Activated B cell treated with CpG ODN at 0.5 μM for 24 hours (primary cell): Measurements from ENCODE around the gene CLIC6. TPM values are rescaled to one million over a fixed set of nuclear protein-coding genes. Genes with fewer than 3 reads are reported as not detected.

Experiments used
- ATAC-seq: fragments of 200-7000 bp; cut with Tn5 transposase; one replicate; pipeline ENCODE4 v1.10.0; 2021; ENCODE audit warnings: low read depth, mild to moderate bottlenecking, moderate library complexity
- CTCF ChIA-PET: fragments of 350-600 bp; sonication (Branson Sonifier 250); formaldehyde crosslinking; loops from one replicate; lab custom pipeline; 2021; ENCODE audit warnings: antibody characterized with exemption; lab: Charles Lee
- POLR2A ChIA-PET: fragments of 350-600 bp; sonication (Branson Sonifier 250); formaldehyde crosslinking; loops from one replicate; lab custom pipeline; 2021; ENCODE audit warnings: antibody characterized with exemption; lab: Charles Lee
- DNase-seq: peaks from one replicate; pipeline ENCODE4 v3.0.0; 2022
- H3K27ac Mint-ChIP-seq: one replicate; pipeline ENCODE4 v1.8.0; 2020; ENCODE audit warnings: mixed read lengths
- H3K27me3 Mint-ChIP-seq: one replicate; pipeline ENCODE4 v1.8.0; 2021; ENCODE audit warnings: mixed read lengths
- H3K36me3 Mint-ChIP-seq: one replicate; pipeline ENCODE4 v1.8.0; 2021; ENCODE audit warnings: low read depth, mixed read lengths
- H3K4me1 Mint-ChIP-seq: one replicate; pipeline ENCODE4 v1.8.0; 2021; ENCODE audit warnings: mixed read lengths
- H3K4me3 Mint-ChIP-seq: one replicate; pipeline ENCODE4 v1.8.0; 2020; ENCODE audit warnings: mild to moderate bottlenecking, mixed read lengths
- H3K9me3 Mint-ChIP-seq: one replicate; pipeline ENCODE4 v1.8.0; 2020; ENCODE audit warnings: mixed read lengths
- intact Hi-C: fragments of 100-400 bp; cut with micrococcal nuclease; formaldehyde crosslinking; loops from one replicate; pipeline ENCODE4 v1.15.1; 2024
- total RNA-seq: library from RNA; stranded (reverse); gene quantifications from 2 replicates; pipeline ENCODE4 v1.2.3, GENCODE V29; 2022
- TF ChIP-seq, protein P1 (sequence below): fragments of 200-600 bp; IDR thresholded peaks from one replicate; pipeline ENCODE4 v1.8.0; 2022; ENCODE audit warnings: antibody characterized with exemption, mild to moderate bottlenecking

Gene CLIC6
- total RNA-seq, 1 donor from 2014 or later, result not detected

DNA sequence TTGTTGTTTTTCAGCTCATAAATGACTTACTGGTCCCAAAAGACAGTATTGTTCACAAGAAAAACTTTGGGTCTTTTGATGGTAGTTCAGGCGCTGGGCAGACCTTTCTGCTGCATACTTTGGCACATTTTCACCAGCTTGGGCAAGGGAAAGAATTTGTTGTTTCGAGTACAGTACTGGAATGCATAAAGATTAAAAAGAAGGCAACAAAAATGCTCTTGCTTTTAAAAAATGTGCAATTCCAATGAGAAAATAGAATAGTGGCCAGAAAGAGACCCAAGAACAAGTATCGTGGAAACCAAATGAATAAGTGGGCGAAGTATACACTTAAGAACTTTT lies 56.0 kb downstream of the CLIC6 start:
- Mint-ChIP-seq H3K27me3 (peaks cover 16% of the 10 kb centered on the region), H3K4me3 (no peak overlapping the region), H3K27ac (no peak overlapping the region), H3K4me1 (no peaks in the 10 kb centered on the region), H3K9me3 (no peaks in the 10 kb centered on the region), H3K36me3 (no peaks in the 10 kb centered on the region)
- ChIA-PET CTCF (no interaction called here), POLR2A (no interaction called here)
- DNase-seq, result no peak
- TF ChIP-seq, protein P1, sequence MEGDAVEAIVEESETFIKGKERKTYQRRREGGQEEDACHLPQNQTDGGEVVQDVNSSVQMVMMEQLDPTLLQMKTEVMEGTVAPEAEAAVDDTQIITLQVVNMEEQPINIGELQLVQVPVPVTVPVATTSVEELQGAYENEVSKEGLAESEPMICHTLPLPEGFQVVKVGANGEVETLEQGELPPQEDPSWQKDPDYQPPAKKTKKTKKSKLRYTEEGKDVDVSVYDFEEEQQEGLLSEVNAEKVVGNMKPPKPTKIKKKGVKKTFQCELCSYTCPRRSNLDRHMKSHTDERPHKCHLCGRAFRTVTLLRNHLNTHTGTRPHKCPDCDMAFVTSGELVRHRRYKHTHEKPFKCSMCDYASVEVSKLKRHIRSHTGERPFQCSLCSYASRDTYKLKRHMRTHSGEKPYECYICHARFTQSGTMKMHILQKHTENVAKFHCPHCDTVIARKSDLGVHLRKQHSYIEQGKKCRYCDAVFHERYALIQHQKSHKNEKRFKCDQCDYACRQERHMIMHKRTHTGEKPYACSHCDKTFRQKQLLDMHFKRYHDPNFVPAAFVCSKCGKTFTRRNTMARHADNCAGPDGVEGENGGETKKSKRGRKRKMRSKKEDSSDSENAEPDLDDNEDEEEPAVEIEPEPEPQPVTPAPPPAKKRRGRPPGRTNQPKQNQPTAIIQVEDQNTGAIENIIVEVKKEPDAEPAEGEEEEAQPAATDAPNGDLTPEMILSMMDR, result no peak
- intact Hi-C loops, result no loop called here
- no peak for ATAC-seq

DNA sequence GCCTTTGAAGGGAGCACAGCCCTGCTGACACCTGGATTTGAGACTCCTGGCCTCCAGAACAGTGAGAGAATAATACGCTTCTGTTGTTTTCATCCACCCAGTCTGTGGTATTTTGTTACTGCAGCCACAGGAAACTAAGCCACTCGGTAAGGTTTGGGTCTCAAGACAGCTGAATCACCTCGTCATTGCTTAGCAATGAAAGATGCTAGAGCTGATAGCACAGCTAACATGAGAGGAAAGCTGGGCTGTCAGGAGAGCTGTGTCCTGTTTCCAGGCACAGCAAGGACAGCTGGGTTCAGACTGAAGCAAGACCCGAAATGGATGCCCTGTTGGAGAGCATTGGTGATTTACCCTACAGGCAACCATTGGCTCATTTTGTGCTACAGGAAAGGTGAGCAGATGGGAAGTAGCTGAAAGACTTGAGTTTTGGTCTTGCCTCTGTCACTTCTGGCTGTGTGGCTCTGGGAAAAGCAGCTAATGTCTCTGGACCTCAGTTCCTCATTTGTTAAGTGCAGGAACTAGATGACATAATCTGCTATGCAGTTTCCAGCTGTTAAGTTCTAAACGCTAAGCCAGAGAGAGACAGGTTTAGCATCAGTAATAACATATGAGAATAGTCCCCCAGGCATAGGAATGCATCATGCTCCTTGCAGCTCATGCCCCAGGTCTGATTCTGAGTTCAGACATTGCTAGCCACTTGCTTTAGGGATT lies 58.0 kb downstream of the CLIC6 start:
- H3K9me3 Mint-ChIP-seq, result no peaks in the 10 kb centered on the region
- H3K4me1 Mint-ChIP-seq, result no peaks in the 10 kb centered on the region
- peaks cover 14% of the 10 kb centered on the region for H3K27me3 Mint-ChIP-seq
- TF ChIP-seq, protein P1, result no peak
- intact Hi-C loops, result no loop called here
- ChIA-PET CTCF (interaction anchor here (1.5 to 2.5 kb wide), 2 partner anchors 18 to 673 kb away, joined by 3 to 9 read pairs; no protein-coding TSS in a partner anchor), POLR2A (no interaction called here)
- H3K36me3 Mint-ChIP-seq, result no peaks in the 10 kb centered on the region
- no peak overlapping the region for H3K4me3 Mint-ChIP-seq
- no peak for DNase-seq
- H3K27ac Mint-ChIP-seq, result no peak overlapping the region
- ATAC-seq, result no peak

DNA sequence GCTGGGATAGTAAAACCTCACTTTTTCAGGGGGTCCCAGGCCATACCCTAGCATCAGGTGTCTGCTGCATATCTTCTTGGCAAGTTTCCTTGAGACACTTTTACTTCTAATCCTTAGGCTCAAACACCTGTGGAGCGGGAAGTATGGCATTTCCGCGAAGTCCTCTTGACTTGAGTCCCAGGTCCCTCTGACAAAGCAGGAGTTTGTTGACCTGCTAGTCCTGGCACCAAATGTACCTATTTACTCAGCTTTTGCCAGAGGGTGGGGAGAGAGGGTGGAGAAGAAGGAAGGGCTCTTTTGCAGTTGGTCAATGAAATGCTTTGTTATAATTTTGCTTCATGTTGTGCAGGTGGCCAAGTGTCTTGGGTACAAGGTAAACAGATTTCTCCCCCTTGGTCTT lies 59.7 kb downstream of the CLIC6 start:
- no peaks in the 10 kb centered on the region for H3K4me1 Mint-ChIP-seq
- no peak for DNase-seq
- no peaks in the 10 kb centered on the region for H3K36me3 Mint-ChIP-seq
- ATAC-seq, result no peak
- H3K27ac Mint-ChIP-seq, result no peak overlapping the region
- TF ChIP-seq, protein P1, result no peak
- ChIA-PET POLR2A (no interaction called here), CTCF (no interaction called here)
- no peaks in the 10 kb centered on the region for H3K9me3 Mint-ChIP-seq
- H3K4me3 Mint-ChIP-seq, result no peak overlapping the region
- peaks cover 14% of the 10 kb centered on the region for H3K27me3 Mint-ChIP-seq
- intact Hi-C loops, result no loop called here

DNA sequence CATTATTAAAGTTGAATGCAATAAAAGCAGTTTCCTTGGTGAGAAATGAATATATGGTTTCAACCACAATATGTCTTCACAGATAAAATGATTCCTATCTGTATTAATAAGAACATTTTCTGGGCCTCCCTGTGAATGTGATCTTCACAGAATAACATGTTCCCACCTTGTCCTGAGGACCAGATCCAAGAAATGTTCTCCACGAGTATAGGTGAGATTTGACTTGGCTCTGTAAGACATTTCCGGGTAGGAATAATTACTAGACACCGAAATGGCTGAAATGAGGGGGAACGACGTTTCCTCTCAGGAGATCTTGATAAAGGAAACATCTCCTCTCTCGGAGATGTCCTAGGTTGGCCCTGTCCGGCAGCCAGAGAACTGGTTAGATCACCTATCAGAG lies 61.4 kb downstream of the CLIC6 start:
- ChIA-PET CTCF (no interaction called here), POLR2A (no interaction called here)
- no peak overlapping the region for H3K27ac Mint-ChIP-seq
- H3K27me3 Mint-ChIP-seq, result peaks cover 12% of the 10 kb centered on the region
- H3K36me3 Mint-ChIP-seq, result no peaks in the 10 kb centered on the region
- ATAC-seq (no peak), DNase-seq (no peak)
- H3K9me3 Mint-ChIP-seq, result no peaks in the 10 kb centered on the region
- no peaks in the 10 kb centered on the region for H3K4me1 Mint-ChIP-seq
- intact Hi-C loops, result no loop called here
- no peak overlapping the region for H3K4me3 Mint-ChIP-seq
- TF ChIP-seq, protein P1, result no peak

DNA sequence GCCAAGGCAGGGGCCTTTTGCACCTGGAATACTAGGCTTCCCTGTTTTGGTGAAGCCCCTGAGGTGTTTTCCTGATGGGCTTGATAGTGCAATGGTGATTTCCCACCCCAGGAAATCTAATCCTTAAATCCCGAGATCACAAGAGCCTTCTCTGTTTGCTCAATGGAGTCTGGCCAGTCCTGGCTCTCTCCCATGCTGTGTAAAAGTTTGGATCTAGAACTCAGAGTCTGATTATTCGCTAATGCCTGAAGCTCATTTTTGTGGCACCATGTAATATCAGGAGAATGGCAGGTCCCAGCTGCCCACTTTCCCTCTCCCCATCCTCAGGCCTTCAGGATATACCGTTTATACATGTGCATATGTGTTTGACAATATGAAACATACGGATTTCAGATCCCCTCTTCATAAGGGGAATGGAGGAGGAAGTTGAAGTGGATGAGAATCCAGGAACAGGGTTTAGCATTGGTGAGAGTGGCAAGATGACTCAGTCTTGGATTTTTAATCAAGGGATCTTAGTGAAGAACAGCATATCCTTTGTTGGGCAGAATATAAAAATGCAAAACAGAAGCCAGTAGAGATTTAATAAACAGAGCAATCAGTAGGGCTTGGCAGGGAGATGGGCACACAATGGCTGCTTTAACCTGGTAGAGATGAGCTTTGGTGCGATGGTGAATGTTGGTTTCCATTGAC lies 62.1 kb downstream of the CLIC6 start:
- Mint-ChIP-seq H3K9me3 (no peaks in the 10 kb centered on the region), H3K4me3 (no peak overlapping the region), H3K36me3 (no peaks in the 10 kb centered on the region), H3K4me1 (no peaks in the 10 kb centered on the region), H3K27ac (no peak overlapping the region), H3K27me3 (peaks cover 10% of the 10 kb centered on the region)
- TF ChIP-seq, protein P1, result no peak
- ChIA-PET POLR2A (no interaction called here), CTCF (interaction anchor here (0.9 kb wide), 1 partner anchor 14 kb away, joined by 3 read pairs; no protein-coding TSS in a partner anchor)
- DNase-seq (no peak), ATAC-seq (no peak)
- intact Hi-C loops, result no loop called here
